Caki2 (cell line): ENCODE measurements around the gene SNX9. TPM values are rescaled to one million over a fixed set of nuclear protein-coding genes. Genes with fewer than 3 reads are reported as not detected.
"Not testable (repeated sequence)": the region's sequence is repeated elsewhere in the genome, so short reads cannot be mapped to it uniquely, and the experiment has no call there.

Experiments used
- DNase-seq: peaks from one replicate; pipeline ENCODE4 v3.0.0-alpha.2; 2015; ENCODE audit warnings: low read depth
- in situ Hi-C: cut with HindIII; loops from 2 replicates; pipeline ENCODE4 v1.10.0; 2016; ENCODE audit warnings: low sequenced_read_pairs, low pct_unique_long_range_greater_than_20kb, mixed read lengths
- total RNA-seq: library from RNA; depleted of rRNA; stranded (reverse); fragments of >200 nt; shearing (Covaris generic); gene quantifications from 2 replicates; pipeline ENCODE4 v1.2.3, GENCODE V29; 2014; ENCODE audit warnings: low replicate concordance

SNX9 gene
- total RNA-seq, 1 experiment from 2014 or later = 26.4 TPM

GRCh38 chr6:157823528-157824370, 703 bp downstream of the SNX9 start:
- in situ Hi-C loops = no loop called here
- peak; percentile 62 for DNase-seq

DNA sequence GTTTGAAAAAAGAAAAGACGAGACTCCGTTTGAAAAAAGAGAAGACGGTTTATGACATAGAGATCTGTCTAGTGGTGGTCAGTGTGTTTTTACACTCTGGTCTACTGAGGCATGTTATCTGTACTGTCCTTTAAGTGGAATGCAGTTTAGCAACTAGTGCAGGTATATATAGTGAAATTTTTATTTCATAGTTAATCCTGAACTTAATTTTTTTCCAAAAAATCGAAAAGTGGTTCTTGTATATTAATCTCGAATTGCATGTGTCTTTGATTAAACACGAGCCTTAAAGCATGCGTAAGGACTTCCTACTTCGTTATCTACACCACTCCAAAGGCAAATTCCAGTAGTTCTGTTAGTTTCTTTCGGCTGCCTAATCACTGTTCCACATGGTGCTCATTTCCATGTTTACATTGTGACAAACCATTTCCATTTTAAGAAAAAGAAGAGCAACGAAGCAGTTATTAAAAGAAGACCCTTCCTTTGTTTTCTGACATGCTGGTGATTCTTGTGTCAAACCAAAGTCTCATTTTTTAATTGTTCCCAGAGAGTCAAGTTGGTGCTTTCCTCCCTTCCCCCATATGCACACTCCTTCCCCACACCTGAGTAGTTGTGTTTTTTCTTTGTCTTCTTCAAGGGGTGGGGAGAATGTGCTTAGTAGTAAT, 2.3 kb downstream of the SNX9 start:
- in situ Hi-C loops = no loop called here
- DNase-seq = peak; percentile 53

GRCh38 chr6:157830354-157831017, 7.4 kb downstream of the SNX9 start:
- DNase-seq = no peak
- in situ Hi-C loops = no loop called here

DNA sequence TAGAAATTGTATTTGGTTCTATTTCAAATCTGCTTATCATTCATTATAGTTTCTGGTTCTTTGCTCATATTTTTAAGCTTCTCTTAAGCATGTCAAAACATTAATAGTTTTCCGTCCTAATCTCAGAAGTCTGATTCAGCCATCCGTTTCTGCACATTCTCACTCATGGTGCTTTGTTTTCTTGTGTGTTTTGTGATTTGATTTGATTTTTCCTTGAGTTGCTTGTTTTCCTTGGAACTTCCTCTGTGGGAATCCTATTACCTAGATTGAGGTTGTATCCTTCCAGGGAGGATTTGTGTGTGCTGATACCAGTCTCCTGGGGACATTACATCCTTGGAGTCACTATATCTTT, 7.9 kb downstream of the SNX9 start:
- no peak for DNase-seq

GRCh38 chr6:157831424-157832249, 8.6 kb downstream of the SNX9 start:
- in situ Hi-C loops = no loop called here

More for the DNA sequence above, 7.9 kb downstream of the SNX9 start:
- in situ Hi-C loops = no loop called here

DNA sequence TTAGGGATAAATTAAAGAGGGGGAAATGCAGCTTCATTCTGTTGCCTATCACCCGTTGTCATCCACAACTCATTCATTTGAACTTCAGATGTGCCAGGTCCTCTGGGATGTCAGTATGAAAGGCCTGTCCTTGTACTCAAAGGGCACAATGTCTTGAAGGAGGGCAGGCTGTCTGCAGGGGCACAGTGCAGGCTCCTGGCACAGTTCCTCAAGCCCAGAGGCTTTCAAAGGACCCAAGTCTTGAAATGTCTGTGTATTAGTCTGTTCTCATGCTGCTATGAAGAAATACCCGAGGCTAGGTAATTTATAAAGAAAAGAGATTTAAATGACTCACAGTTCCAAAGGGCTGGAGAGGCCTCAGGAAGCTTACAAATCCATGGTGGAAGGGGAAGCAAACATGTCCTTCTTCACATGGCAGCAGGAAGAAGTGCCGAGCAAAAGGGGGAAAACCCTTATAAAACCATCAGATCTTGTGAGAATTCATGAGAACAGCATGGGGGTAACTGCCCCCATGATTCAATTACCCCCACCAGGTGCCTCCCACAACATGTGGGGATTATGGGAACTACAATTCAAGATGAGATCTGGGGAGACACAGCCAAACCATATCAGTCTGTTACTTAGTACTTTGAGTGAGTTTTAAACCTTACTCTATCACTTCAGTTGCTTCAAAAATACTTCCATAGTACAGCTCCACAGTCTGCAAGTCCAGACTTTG, 9.4 kb downstream of the SNX9 start:
- in situ Hi-C loops = no loop called here
- DNase-seq = no peak

More at GRCh38 chr6:157831424-157832249, 8.6 kb downstream of the SNX9 start:
- DNase-seq = no peak

GRCh38 chr6:157834549-157834948, 11.5 kb downstream of the SNX9 start:
- in situ Hi-C loops = no loop called here
- DNase-seq = no peak

DNA sequence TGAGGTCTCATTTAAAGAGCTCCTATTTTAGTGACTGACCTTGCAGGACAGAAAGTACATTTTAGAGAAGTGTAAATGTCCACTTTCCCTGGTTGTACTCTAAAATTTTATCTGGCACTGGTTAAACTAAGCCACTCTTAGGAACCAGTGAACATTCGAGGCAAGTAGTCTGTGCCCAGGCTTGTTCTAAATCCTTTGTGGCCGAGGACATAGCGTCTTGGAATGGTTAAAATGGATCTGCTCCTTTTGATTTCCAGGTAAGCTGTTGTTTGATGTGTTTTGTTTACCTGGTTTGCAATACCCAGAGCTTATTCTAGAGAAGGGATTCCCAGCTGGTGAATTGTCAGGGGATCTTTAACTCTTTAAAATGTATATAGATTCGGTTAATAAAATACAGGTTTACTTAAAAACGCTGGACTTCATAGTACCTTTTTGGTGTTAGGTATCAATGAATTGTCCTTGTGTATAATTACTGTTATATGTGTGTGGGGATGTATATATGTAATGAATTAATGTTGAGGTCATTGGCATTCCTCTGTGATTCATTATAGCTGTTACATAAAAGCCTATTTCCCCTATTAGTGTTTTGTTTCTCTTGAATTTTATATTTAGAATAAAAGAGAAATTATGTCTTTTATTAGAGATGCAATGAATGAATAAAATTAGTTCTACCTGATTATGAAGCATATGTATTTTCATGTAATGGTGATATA, 15.8 kb downstream of the SNX9 start:
- in situ Hi-C loops = no loop called here
- DNase-seq = no peak

- in situ Hi-C loops = no loop called here
- no peak for DNase-seq
Observed at GRCh38 chr6:157839606-157840005, 16.6 kb downstream of the SNX9 start.

DNA sequence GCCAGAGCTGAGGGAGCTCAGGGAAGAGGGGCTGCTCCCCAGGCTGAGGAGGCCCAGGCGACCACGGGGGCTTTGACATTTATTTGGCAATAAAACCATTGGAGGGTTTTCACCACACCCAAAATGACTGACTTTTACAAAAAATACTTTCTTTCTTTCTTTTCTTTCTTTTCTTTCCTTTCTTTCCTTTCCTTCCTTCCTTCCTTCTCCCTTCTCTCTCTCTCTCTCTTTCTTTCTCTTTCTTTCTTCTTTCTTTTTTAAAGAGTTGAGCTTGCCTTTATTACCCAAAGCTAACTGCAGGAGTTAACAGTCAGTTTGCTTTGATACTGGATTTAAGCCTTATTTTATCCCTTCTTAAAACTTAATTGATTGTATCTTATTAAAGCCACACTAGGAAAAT, 17.2 kb downstream of the SNX9 start:
- no peak for DNase-seq
- in situ Hi-C loops = no loop called here

- in situ Hi-C loops = no loop called here
Observed at GRCh38 chr6:157840776-157841175, 17.7 kb downstream of the SNX9 start.

GRCh38 chr6:157841211-157841840, 18.3 kb downstream of the SNX9 start:
- in situ Hi-C loops = no loop called here
- DNase-seq = no peak

More at GRCh38 chr6:157840776-157841175, 17.7 kb downstream of the SNX9 start:
- no peak for DNase-seq

DNA sequence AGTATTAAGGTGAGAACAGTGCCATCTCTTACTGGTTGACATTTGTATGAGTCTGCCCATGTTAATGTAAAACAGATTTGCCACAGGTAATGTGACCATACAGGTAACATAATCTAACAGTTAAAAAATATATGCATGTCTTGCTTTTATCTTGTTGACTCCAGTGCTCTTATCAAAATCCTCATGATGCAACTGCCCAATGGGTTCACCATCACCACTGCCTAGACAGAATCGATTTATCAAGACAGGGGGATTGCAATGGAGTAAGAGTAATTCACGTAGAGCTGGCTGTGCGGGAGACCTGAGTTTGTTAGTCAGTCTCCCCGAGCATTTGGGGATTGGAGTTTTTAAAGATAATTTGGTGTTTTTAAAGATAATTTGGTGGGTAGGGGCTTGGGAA, 19.2 kb downstream of the SNX9 start:
- in situ Hi-C loops = no loop called here
- no peak for DNase-seq

- DNase-seq, in situ Hi-C loops: not testable (repeated sequence)
Observed at GRCh38 chr6:157844196-157844595, 21.1 kb downstream of the SNX9 start.

DNA sequence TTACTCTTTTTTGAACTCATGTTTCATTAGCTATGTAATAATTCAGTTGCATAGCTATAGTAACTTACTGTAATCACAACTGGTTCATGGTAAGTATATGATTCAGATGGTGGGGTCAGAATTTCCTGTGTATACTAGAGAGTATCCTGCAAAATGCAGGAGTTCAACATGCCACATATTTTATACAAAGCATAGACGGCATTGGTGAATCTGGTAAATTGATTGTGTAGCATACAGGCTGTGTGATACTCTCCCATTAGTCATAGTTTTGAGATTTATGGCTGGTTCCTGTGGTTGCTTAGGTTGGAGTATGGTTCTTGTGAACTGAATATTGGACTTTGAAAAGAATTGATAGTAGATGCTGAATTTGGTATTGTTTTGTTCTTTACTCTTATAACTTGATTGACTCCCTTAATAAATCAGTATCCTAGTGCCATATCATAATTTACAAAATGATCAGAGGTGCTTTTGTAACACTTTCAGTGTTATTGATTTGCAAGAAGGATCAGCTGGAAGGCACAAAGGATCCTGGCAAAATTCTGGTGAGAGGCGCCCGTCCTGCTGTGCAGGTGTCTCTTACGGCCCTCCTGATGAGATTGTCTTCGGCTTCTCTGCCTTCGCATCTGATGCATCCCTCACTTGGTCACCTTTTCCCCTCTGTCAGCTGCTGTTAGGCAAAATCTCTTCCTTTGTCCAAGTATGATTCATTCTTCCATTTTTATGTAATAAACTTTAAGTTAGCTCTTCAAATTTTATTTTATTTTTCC, 22.6 kb downstream of the SNX9 start:
- in situ Hi-C loops = no loop called here
- DNase-seq = no peak

DNA sequence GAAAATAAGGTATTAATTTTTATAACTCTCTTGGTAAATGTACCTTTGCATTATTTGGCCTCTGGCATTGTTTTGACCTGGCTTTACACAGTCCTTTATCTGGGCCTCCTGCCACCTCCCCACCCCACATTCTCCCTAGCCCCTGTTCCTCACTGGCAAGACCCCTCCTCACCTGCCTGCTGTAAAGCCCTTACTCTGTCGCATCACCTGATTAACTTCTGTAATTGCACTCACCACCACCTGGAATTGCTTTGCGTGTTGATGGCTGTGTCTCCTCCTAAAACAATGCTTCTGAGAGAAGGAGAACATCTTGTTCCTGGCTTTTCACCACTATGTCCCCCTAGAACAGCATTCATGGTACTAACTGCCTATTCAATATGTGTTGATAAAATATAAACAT, 24.8 kb downstream of the SNX9 start:
- in situ Hi-C loops = no loop called here
- DNase-seq = no peak
